HEK293 (cell line): Measurements from ENCODE around the gene RASL11B.

Experiments used
- CTCF ChIA-PET: fragments of 350-600 bp; formaldehyde crosslinking; extraction: SDS; loops from one replicate; lab custom pipeline; 2021; ENCODE audit warnings: antibody characterized with exemption; lab: Yijun Ruan, JAX
- POLR2A ChIA-PET: fragments of 300-600 bp; formaldehyde crosslinking; extraction: SDS; loops from one replicate; lab custom pipeline; 2020; ENCODE audit warnings: antibody characterized with exemption, inconsistent platforms; lab: Yijun Ruan, JAX
- H3K27ac ChIP-seq: fragments of 200-500 bp; sonication (Bioruptor generic); 2 replicates; pipeline ENCODE4 v1.5.1; 2014; ENCODE audit warnings: low read depth, low read length, control low read depth, inconsistent platforms; ENCODE audit errors: extremely low read depth
- H3K36me3 ChIP-seq, 2 experiments: fragments of 200-500 bp in 1 of 2; sonication (Bioruptor generic) in 1 of 2; 1 replicate in 1 of 2; 2 replicates in 1 of 2; pipeline ENCODE4 v1.5.1; 2014 to 2017; ENCODE audit warnings: inconsistent platforms in 2 of 2, low read length in 2 of 2; ENCODE audit not compliant: control insufficient read depth in 2 of 2, insufficient read depth in 1 of 2
- H3K4me1 ChIP-seq: fragments of 200-500 bp; sonication (Bioruptor generic); 2 replicates; pipeline ENCODE4 v1.5.1; 2014; ENCODE audit warnings: mild to moderate bottlenecking, low read length, inconsistent platforms; ENCODE audit not compliant: control insufficient read depth, insufficient read depth
- H3K4me3 ChIP-seq: 2 replicates; pipeline ENCODE4 v1.5.1; 2011; ENCODE audit warnings: low read depth, mild to moderate bottlenecking, control low read depth, low read length, moderate library complexity
- H3K9me3 ChIP-seq: fragments of 200-500 bp; sonication (Bioruptor generic); 2 replicates; pipeline ENCODE4 v1.5.1; 2014; ENCODE audit warnings: low read depth, low read length, inconsistent platforms; ENCODE audit not compliant: control insufficient read depth, insufficient read depth
- AEBP2 ChIP-seq: fragments of 450-650 bp; formaldehyde crosslinking; IDR thresholded peaks from 2 replicates; pipeline ENCODE4 v1.5.1; 2016; ENCODE audit warnings: missing biosample characterization, missing genetic modification characterization, borderline replicate concordance
- GFI1B ChIP-seq: fragments of 450-650 bp; formaldehyde crosslinking; IDR thresholded peaks from 2 replicates; pipeline ENCODE4 v1.5.1; 2016; ENCODE audit warnings: missing biosample characterization, missing genetic modification characterization
- GLIS1 ChIP-seq: fragments of 450-650 bp; formaldehyde crosslinking; IDR thresholded peaks from 2 replicates; pipeline ENCODE4 v1.5.1; 2016; ENCODE audit warnings: missing biosample characterization, missing genetic modification characterization
- KLF9 ChIP-seq: fragments of 450-650 bp; formaldehyde crosslinking; IDR thresholded peaks from 2 replicates; pipeline ENCODE4 v1.5.1; 2016; ENCODE audit warnings: missing biosample characterization, missing genetic modification characterization, low read depth
- ZNF10 ChIP-seq: fragments of 450-650 bp; formaldehyde crosslinking; IDR thresholded peaks from 2 replicates; pipeline ENCODE4 v1.5.1; 2017; ENCODE audit warnings: missing biosample characterization, missing genetic modification characterization
- ZNF132 ChIP-seq: fragments of 450-650 bp; formaldehyde crosslinking; IDR thresholded peaks from 2 replicates; pipeline ENCODE4 v1.5.1; 2017; ENCODE audit warnings: missing biosample characterization, missing genetic modification characterization, borderline replicate concordance
- ZNF133 ChIP-seq: fragments of 450-650 bp; formaldehyde crosslinking; IDR thresholded peaks from 2 replicates; pipeline ENCODE4 v1.5.1; 2016; ENCODE audit warnings: missing biosample characterization, missing genetic modification characterization
- ZNF140 ChIP-seq: fragments of 450-650 bp; formaldehyde crosslinking; IDR thresholded peaks from 2 replicates; pipeline ENCODE4 v1.5.1; 2016; ENCODE audit warnings: missing biosample characterization, missing genetic modification characterization
- ZNF146 ChIP-seq: fragments of 450-650 bp; formaldehyde crosslinking; IDR thresholded peaks from 2 replicates; pipeline ENCODE4 v1.5.1; 2016; ENCODE audit warnings: missing biosample characterization, missing genetic modification characterization
- ZNF16 ChIP-seq: fragments of 450-650 bp; formaldehyde crosslinking; IDR thresholded peaks from 2 replicates; pipeline ENCODE4 v1.5.1; 2016; ENCODE audit warnings: low read depth, missing biosample characterization, missing genetic modification characterization
- ZNF19 ChIP-seq: fragments of 450-650 bp; formaldehyde crosslinking; IDR thresholded peaks from 2 replicates; pipeline ENCODE4; 2016; ENCODE audit warnings: missing biosample characterization, missing genetic modification characterization, low read depth
- ZNF223 ChIP-seq: fragments of 450-650 bp; formaldehyde crosslinking; IDR thresholded peaks from 2 replicates; pipeline ENCODE4 v1.5.1; 2016; ENCODE audit warnings: missing biosample characterization, missing genetic modification characterization
- ZNF24 ChIP-seq: fragments of 450-650 bp; formaldehyde crosslinking; IDR thresholded peaks from 2 replicates; pipeline ENCODE4 v1.5.1; 2016; ENCODE audit warnings: missing biosample characterization, missing genetic modification characterization
- ZNF302 ChIP-seq: fragments of 450-650 bp; formaldehyde crosslinking; IDR thresholded peaks from 2 replicates; pipeline ENCODE4 v1.5.1; 2016; ENCODE audit warnings: missing biosample characterization, missing genetic modification characterization, low read depth
- ZNF558 ChIP-seq: fragments of 450-650 bp; formaldehyde crosslinking; IDR thresholded peaks from 2 replicates; pipeline ENCODE4 v1.5.1; 2016; ENCODE audit warnings: missing biosample characterization, missing genetic modification characterization
- ZNF600 ChIP-seq: fragments of 450-650 bp; formaldehyde crosslinking; IDR thresholded peaks from 2 replicates; pipeline ENCODE4 v1.5.1; 2016; ENCODE audit warnings: missing biosample characterization, missing genetic modification characterization
- ZNF629 ChIP-seq: fragments of 450-650 bp; formaldehyde crosslinking; IDR thresholded peaks from 2 replicates; pipeline ENCODE4 v1.5.1; 2017; ENCODE audit warnings: missing biosample characterization, missing genetic modification characterization
- ZNF654 ChIP-seq: fragments of 450-650 bp; formaldehyde crosslinking; IDR thresholded peaks from 2 replicates; pipeline ENCODE4 v1.5.1; 2016; ENCODE audit warnings: low read depth, missing biosample characterization, missing genetic modification characterization
- ZNF704 ChIP-seq: fragments of 450-650 bp; formaldehyde crosslinking; IDR thresholded peaks from 2 replicates; pipeline ENCODE4 v1.5.1; 2016; ENCODE audit warnings: missing biosample characterization, missing genetic modification characterization
- ZNF837 ChIP-seq: fragments of 450-650 bp; formaldehyde crosslinking; IDR thresholded peaks from 2 replicates; pipeline ENCODE4 v1.5.1; 2016; ENCODE audit warnings: missing biosample characterization, missing genetic modification characterization
- TF ChIP-seq, protein P1 (sequence below): fragments of 450-650 bp; formaldehyde crosslinking; IDR thresholded peaks from 2 replicates; pipeline ENCODE4 v1.5.1; 2017; ENCODE audit warnings: missing biosample characterization, missing genetic modification characterization
- TF ChIP-seq, protein P2 (sequence below): fragments of 450-650 bp; formaldehyde crosslinking; IDR thresholded peaks from 2 replicates; pipeline ENCODE4 v1.5.1; 2016; ENCODE audit warnings: missing biosample characterization, missing genetic modification characterization

Gene RASL11B

GRCh38 chr4:52879471-52879870 is 17.4 kb downstream of the RASL11B start (continued):
- TF ChIP-seq ZNF19 (tag by site-specific recombination) (no peak), ZNF10 (tag by site-specific recombination) (no peak), ZNF600 (tag by site-specific recombination) (no peak), AEBP2 (tag by site-specific recombination) (no peak), ZNF629 (tag by site-specific recombination) (no peak), ZNF558 (tag by site-specific recombination) (no peak), ZNF223 (tag by site-specific recombination) (no peak), ZNF133 (tag by site-specific recombination) (no peak), ZNF704 (tag by site-specific recombination) (no peak), ZNF24 (tag by site-specific recombination) (no peak)
- TF ChIP-seq, protein P1, sequence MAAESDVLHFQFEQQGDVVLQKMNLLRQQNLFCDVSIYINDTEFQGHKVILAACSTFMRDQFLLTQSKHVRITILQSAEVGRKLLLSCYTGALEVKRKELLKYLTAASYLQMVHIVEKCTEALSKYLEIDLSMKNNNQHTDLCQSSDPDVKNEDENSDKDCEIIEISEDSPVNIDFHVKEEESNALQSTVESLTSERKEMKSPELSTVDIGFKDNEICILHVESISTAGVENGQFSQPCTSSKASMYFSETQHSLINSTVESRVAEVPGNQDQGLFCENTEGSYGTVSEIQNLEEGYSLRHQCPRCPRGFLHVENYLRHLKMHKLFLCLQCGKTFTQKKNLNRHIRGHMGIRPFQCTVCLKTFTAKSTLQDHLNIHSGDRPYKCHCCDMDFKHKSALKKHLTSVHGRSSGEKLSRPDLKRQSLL (tag by site-specific recombination) = no peak

DNA sequence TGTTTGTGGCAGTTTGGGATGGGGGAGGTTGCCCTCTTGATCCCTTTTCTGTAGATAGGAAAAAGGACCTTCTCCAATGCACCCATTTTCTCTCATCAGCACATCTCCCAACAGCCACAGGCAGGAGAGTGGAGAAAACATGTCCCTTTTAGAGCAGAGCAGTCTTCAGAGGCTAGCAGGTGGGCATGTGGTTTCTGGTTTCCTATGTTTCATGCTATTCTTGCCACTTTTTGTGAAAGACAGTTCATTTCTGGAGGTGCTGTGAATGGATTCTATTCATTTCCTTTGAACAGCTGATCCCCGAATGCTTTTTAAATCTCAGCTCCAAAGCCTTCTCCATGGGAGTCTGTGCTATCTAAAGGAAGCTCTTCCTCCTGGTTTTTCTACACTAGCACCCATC is 18.9 kb downstream of the RASL11B start:
- TF ChIP-seq GFI1B (no peak), ZNF140 (tag by site-specific recombination) (no peak), ZNF837 (no peak), ZNF654 (tag by site-specific recombination) (no peak), GLIS1 (tag by site-specific recombination) (no peak)
- Histone ChIP-seq H3K36me3 (no peaks in the 10 kb centered on the region), H3K4me1 (no peaks in the 10 kb centered on the region), H3K27ac (no peak overlapping the region), H3K4me3 (no peak overlapping the region), H3K9me3 (no peaks in the 10 kb centered on the region)
- CTCF ChIA-PET = interaction anchor here (0.5 to 0.6 kb wide), 2 partner anchors 639 to 924 kb away, joined by 3 read pairs; no protein-coding TSS in a partner anchor
- POLR2A ChIA-PET = no interaction called here

DNA sequence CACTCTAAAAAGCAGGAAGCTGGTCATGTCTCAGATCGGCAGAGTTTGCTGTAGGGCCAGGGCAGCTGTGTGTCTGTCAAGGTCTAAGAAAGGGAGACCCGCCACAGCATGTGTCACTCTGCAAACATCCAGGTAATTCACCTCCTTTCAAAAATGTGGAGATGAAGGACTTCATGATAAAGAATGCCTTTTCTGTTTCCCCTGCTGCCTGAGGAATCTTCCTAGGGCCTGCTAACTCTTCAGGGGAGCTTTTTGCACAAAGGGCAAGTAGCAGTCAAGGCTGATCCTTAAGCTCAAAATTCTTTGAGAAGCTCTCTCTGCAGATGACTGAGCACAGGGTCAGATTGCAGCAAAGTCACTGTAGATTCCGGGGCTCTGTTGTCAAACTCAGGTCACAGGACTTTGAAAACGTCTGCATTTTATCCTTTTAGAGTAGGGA is 21.1 kb downstream of the RASL11B start:
- H3K4me3 ChIP-seq = no peak overlapping the region
- H3K4me1 ChIP-seq = no peaks in the 10 kb centered on the region
- TF ChIP-seq ZNF132 (tag by site-specific recombination) (no peak), ZNF302 (no peak), ZNF16 (tag by site-specific recombination) (no peak), KLF9 (tag by site-specific recombination) (no peak), ZNF146 (tag by site-specific recombination) (no peak)
- TF ChIP-seq, protein P2, sequence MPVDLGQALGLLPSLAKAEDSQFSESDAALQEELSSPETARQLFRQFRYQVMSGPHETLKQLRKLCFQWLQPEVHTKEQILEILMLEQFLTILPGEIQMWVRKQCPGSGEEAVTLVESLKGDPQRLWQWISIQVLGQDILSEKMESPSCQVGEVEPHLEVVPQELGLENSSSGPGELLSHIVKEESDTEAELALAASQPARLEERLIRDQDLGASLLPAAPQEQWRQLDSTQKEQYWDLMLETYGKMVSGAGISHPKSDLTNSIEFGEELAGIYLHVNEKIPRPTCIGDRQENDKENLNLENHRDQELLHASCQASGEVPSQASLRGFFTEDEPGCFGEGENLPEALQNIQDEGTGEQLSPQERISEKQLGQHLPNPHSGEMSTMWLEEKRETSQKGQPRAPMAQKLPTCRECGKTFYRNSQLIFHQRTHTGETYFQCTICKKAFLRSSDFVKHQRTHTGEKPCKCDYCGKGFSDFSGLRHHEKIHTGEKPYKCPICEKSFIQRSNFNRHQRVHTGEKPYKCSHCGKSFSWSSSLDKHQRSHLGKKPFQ = no peak
- POLR2A ChIA-PET = no interaction called here
- CTCF ChIA-PET = interaction anchor here (0.8 to 2.2 kb wide), 3 partner anchors 19 to 338 kb away, joined by 3 to 5 read pairs (median 4); no protein-coding TSS in a partner anchor
- H3K9me3 ChIP-seq = no peaks in the 10 kb centered on the region
- H3K36me3 ChIP-seq = no peaks in the 10 kb centered on the region
- no peak overlapping the region for H3K27ac ChIP-seq
